Smooth muscle cell of the brain vasculature (primary cell): ENCODE measurements around the gene SHC1.

Experiments
- DNase-seq: peaks from one replicate; pipeline ENCODE4 v3.0.0-alpha.2; 2012; ENCODE audit warnings: low read depth, low spot score

SHC1 gene

DNA sequence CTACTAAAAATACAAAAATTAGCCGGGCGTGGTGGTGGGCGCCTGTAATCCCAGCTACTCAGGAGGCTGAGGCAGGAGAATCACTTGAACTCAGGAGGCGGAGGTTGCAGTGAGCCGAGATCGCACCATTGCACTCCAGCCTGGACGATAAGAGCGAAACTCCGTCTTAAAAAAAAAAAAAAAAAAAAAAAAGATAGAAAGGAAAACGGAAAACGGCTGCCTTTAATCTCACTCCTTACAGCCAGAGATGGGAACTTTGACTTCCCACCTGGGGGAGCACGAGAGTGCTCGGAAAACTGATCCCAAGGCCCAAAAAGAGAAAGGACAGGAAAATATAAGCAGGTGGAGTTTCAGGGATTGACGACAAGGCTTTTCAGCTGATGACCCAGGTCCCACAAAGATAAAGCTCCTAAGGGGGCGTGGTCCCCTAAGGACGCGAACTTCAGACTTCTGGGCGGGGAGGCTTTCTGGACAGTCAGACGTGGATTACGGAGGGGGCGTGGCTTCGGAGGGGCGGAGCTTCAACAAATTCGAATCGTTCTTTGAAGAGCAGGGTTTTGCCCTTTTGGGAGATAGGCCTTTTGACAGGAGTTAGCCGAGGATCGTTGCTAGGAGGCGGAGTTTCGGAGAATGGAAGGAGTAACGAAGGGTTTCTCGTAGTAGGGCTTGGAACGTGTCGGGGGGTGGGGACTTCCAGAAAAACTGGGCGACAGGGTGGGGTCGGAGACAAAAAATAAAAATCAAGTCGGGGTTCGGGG is 3.0 kb upstream of the SHC1 start:
- DNase-seq = peak; percentile 91

- DNase-seq = no peak
Measured at GRCh38 chr1:154972517-154973343, 2.2 kb upstream of the SHC1 start.

- DNase-seq = no peak
Measured at GRCh38 chr1:154972213-154972516, 1.6 kb upstream of the SHC1 start.

- DNase-seq = no peak
Measured at GRCh38 chr1:154971341-154971998, 923 bp upstream of the SHC1 start.

- DNase-seq = no peak
Measured at GRCh38 chr1:154969860-154970452, 591 bp downstream of the SHC1 start.

- DNase-seq = no peak
Measured at GRCh38 chr1:154969246-154969645, 1.3 kb downstream of the SHC1 start.

DNA sequence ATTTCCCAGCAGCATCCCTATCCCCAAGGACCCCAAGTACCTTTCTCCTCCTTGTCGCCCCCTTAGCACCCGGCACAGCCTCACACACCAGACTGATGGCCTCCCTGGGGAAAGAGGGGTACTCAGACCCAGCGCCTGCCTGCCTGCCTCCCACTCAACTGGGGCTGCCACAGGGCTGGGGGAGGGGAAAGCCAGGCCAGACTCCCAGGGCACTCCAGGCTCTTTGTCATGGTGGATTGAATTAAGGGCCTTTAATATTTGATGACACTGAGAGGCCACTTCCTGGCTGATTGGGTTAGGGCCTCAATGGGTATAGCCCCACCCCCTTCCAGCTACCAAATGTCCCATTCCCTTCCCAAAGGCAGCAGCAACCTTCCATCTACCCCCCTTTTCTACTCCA is 1.8 kb downstream of the SHC1 start:
- no peak for DNase-seq

DNA sequence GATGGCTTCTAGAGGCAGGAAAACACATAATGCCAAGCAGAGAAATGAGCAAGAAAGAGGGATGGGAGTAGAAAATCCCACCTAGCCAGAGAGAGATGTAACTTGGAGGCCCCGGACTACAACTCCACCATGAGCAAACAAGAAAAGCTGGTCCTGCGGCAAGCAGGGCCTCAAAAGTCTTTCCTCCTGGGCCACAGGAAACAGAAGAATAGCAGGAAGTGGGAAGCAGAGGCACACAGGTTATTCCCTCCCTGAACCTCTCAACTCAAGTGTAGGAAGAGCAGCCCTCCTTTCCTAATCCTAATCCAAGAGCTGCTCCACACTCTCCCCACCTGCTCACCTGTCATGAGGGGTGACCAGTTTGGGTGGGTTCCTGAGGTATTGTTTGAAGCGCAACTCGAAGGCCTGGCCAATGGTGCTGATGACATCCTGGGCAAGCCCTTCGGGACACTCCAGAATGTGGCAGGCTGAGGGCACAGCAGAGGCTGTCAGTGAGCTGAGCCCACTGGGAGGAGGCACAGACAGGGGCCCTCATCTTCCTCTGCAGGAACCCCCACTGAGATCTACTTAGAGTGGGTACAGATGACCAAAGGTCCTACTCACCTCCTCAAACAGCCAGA is 3.1 kb downstream of the SHC1 start:
- no peak for DNase-seq

DNA sequence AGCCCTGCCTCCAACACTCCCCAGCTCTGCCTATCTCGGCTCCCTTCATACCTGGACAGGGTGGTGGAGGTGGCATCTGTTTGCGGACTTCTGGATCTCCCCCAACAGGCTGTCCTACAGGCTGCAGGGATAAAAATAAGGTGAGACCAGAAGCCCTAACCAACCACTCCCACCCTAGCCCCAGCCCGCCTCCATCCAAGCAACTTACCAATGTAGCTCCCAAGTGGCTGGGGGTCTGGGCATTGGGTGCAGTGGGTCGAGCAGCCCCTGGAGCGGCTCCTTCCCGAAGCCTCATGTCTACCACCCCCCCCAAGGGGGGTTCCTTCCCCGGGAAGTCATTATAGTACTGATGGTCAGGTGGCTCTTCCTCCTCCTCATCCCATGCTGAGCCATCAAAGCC is 4.4 kb downstream of the SHC1 start:
- DNase-seq = no peak

DNA sequence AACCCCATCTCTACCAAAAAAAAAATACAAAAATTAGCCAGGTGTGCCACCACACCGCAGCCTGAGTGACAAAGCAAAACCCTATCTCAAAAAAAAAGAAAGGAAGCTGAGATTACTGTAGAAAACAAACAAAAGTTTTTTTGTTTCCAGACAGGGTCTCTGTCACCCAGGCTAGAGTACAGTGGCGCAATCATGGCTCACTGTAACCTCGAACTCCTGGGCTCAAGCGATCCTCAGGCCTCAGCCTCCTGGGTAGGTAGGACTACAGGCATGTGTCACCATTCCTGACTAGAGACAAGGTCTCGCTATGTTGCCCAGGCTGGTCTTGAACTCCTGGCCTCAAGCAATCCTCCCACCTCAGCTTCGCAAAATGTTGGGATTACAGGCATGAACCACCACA is 6.2 kb downstream of the SHC1 start:
- no peak for DNase-seq

GRCh38 chr1:154963643-154964042 is 6.9 kb downstream of the SHC1 start:
- no peak for DNase-seq

DNA sequence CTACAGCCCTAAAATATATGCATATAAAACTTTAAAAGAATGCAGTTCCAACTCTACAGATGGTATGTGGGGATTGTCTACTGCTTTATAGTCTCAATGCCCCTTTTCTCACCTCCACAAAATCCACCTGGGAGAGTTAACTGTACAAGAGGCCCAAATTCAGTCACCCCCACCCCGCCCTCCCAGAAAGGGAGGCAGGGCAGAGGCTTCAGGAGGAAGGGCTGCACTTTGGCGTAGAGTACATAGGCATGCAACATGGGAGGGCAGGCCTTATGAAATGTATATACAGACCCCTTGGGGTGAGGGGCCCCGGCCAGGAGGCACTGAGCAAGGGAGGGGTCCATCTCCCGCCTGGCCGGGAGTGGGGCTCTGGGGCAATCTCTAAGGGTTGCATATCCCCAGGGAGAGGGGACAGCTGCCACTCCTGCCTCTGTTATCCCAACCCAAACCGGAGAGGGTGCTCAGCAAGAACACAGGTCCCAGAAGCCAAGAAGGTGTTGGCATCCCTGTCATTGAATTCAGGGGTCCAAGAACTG is 7.7 kb downstream of the SHC1 start:
- DNase-seq = no peak

- no peak for DNase-seq
Measured at GRCh38 chr1:154962156-154962749, 8.3 kb downstream of the SHC1 start.

- no peak for DNase-seq
Measured at GRCh38 chr1:154961207-154962155, 9.1 kb downstream of the SHC1 start, which contains the start of gene PYGO2. PYGO2 (minus strand) TSS chr1:154961782; CDS start chr1:154961576, 206 bp downstream.

- no peak for DNase-seq
Measured at GRCh38 chr1:154960446-154961136, 10.0 kb downstream of the SHC1 start.

DNA sequence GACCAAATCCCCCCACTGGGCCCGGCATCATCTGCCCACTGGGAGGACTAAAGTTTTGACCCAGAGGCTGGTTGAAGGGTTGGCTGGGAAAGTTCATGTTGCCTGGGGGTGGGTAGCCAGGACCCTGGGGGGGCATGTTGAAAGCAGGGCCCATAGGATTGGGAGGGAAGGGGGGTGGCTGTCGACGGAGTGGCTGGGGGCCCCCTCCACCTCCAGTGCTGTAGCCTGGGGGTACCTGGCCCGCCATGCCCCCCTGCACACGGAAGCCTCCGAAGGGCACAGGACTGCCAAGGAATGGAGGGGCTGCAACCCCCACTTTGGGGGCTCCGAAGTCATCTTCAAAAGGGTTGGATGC is 11.1 kb downstream of the SHC1 start:
- DNase-seq = no peak

GRCh38 chr1:154958681-154959425 is 11.7 kb downstream of the SHC1 start:
- no peak for DNase-seq

DNA sequence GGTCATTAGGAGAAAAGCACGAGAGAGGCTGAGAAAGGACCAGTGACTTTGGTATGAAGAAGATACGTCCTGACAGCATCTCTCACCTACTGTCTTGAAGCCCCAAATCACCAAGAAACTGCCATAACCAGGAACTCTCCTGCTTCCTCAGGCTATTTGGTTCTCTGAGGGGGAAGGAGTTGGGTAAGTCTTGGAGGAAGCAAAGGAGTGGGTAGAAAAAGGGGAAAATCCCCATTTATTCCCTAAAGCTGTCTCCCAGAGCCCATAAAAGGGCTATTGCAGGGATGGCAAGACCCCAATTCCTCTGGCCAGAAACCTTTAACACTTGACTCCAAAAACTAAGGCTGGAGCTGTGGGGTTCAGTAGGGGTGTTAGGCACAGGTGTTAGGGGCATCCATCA is 12.5 kb downstream of the SHC1 start:
- DNase-seq = no peak
